H9 (cell line): ENCODE measurements around the gene ZNF281. TPM values are rescaled to one million over a fixed set of nuclear protein-coding genes. Genes with fewer than 3 reads are reported as not detected.

Experiments
- DNase-seq: peaks from one replicate; pipeline ENCODE4 v3.0.0-alpha.2; 2017
- H2AFZ ChIP-seq: one replicate; pipeline ENCODE4 v1.6.1; 2013; ENCODE audit warnings: mild to moderate bottlenecking, low read length, control low read depth, moderate library complexity
- H2AK5ac ChIP-seq: 2 replicates; pipeline ENCODE4 v1.6.1; 2013; ENCODE audit warnings: low read length, control low read depth, mixed read lengths; ENCODE audit not compliant: insufficient read length
- H2BK120ac ChIP-seq: one replicate; pipeline ENCODE4 v1.6.1; 2013; ENCODE audit warnings: low read depth, mild to moderate bottlenecking, low read length, control low read depth, inconsistent platforms; ENCODE audit not compliant: poor library complexity, severe bottlenecking
- H2BK12ac ChIP-seq: 2 replicates; pipeline ENCODE4 v1.6.1; 2013; ENCODE audit warnings: low read length, control low read depth, mixed read lengths, low read depth; ENCODE audit not compliant: insufficient read length
- H2BK15ac ChIP-seq: 2 replicates; pipeline ENCODE4 v1.6.1; 2013; ENCODE audit warnings: low read depth, low read length, control low read depth
- H2BK20ac ChIP-seq: one replicate; pipeline ENCODE4 v1.6.1; 2013; ENCODE audit warnings: low read depth, mild to moderate bottlenecking, low read length, control low read depth, inconsistent platforms; ENCODE audit not compliant: poor library complexity, severe bottlenecking
- H2BK5ac ChIP-seq: 2 replicates; pipeline ENCODE4 v1.6.1; 2013; ENCODE audit warnings: low read length, control low read depth, mixed read lengths; ENCODE audit not compliant: insufficient read length
- H3K14ac ChIP-seq: 2 replicates; pipeline ENCODE4 v1.6.1; 2013; ENCODE audit warnings: low read length, control low read depth; ENCODE audit not compliant: insufficient read depth
- H3K18ac ChIP-seq: 2 replicates; pipeline ENCODE4 v1.6.1; 2013; ENCODE audit warnings: low read depth, mild to moderate bottlenecking, mixed read lengths, low read length, control low read depth; ENCODE audit not compliant: insufficient read length
- H3K23ac ChIP-seq: 2 replicates; pipeline ENCODE4 v1.6.1; 2013; ENCODE audit warnings: low read length, control low read depth, mixed read lengths, low read depth; ENCODE audit not compliant: insufficient read length
- H3K23me2 ChIP-seq: 2 replicates; pipeline ENCODE4 v1.6.1; 2013; ENCODE audit warnings: low read depth, mild to moderate bottlenecking, mixed read lengths, low read length, control low read depth; ENCODE audit not compliant: insufficient read length, poor library complexity, severe bottlenecking
- H3K27ac ChIP-seq: 2 replicates; pipeline ENCODE4 v1.5.1; 2013; ENCODE audit warnings: low read length, control low read depth, mixed read lengths, low read depth; ENCODE audit not compliant: insufficient read length
- H3K27me3 ChIP-seq: 2 replicates; pipeline ENCODE4 v1.6.1; 2013; ENCODE audit warnings: low read length, control low read depth, inconsistent platforms; ENCODE audit not compliant: insufficient read depth
- H3K4ac ChIP-seq: 2 replicates; pipeline ENCODE4 v1.6.1; 2013; ENCODE audit warnings: low read depth, mild to moderate bottlenecking, control low read depth, inconsistent platforms, low read length, moderate library complexity
- H3K4me1 ChIP-seq: 2 replicates; pipeline ENCODE4 v1.6.1; 2013; ENCODE audit warnings: low read length, control low read depth, inconsistent platforms; ENCODE audit not compliant: insufficient read depth
- H3K4me2 ChIP-seq: 2 replicates; pipeline ENCODE4 v1.6.1; 2013; ENCODE audit warnings: low read length, control low read depth, mixed read lengths; ENCODE audit not compliant: insufficient read length, insufficient read depth
- H3K56ac ChIP-seq: 2 replicates; pipeline ENCODE4 v1.6.1; 2013; ENCODE audit warnings: low read depth, mild to moderate bottlenecking, mixed read lengths, low read length, control low read depth; ENCODE audit not compliant: insufficient read length
- H3K79me1 ChIP-seq: 2 replicates; pipeline ENCODE4 v1.6.1; 2013; ENCODE audit warnings: low read depth, mild to moderate bottlenecking, moderate library complexity, low read length, control low read depth, inconsistent platforms; ENCODE audit not compliant: insufficient read depth, poor library complexity, severe bottlenecking
- H3K79me2 ChIP-seq: 2 replicates; pipeline ENCODE4 v1.6.1; 2013; ENCODE audit warnings: low read length, control low read depth, inconsistent platforms; ENCODE audit not compliant: insufficient read depth
- H3K9ac ChIP-seq: 2 replicates; pipeline ENCODE4 v1.6.1; 2013; ENCODE audit warnings: low read length, control low read depth, mixed read lengths; ENCODE audit not compliant: insufficient read length; ENCODE audit errors: extremely low read depth
- H3K9me3 ChIP-seq: one replicate; pipeline ENCODE4 v1.6.1; 2013; ENCODE audit warnings: low read depth, low read length, inconsistent platforms; ENCODE audit not compliant: control insufficient read depth
- H3T11ph ChIP-seq: one replicate; pipeline ENCODE4 v1.6.1; 2013; ENCODE audit warnings: mild to moderate bottlenecking, low read length, control low read depth, inconsistent platforms
- H4K20me1 ChIP-seq: one replicate; pipeline ENCODE4 v1.6.1; 2013; ENCODE audit not compliant: control insufficient read depth, insufficient read length, insufficient read depth
- H4K5ac ChIP-seq: 2 replicates; pipeline ENCODE4 v1.6.1; 2013; ENCODE audit warnings: low read depth, mild to moderate bottlenecking, mixed read lengths, low read length, control low read depth; ENCODE audit not compliant: insufficient read length
- H4K8ac ChIP-seq: replicated peaks from 2 replicates; pipeline ENCODE4 v1.6.1; 2013; ENCODE audit warnings: low read length, control low read depth, mixed read lengths, low read depth; ENCODE audit not compliant: insufficient read length
- H4K91ac ChIP-seq: 2 replicates; pipeline ENCODE4 v1.6.1; 2013; ENCODE audit warnings: low read depth, mild to moderate bottlenecking, moderate library complexity, mixed read lengths, low read length, control low read depth; ENCODE audit not compliant: insufficient read length
- H3K27ac Mint-ChIP-seq, 3 experiments: 2 replicates in 2 of 3; 3 replicates in 1 of 3; pipeline ENCODE4 v1.8.0; 2020 to 2021; ENCODE audit warnings: mixed read lengths in 3 of 3, mild to moderate bottlenecking in 1 of 3, moderate library complexity in 1 of 3
- H3K27me3 Mint-ChIP-seq: 2 replicates; pipeline ENCODE4 v1.8.0; 2021; ENCODE audit warnings: low read depth, mild to moderate bottlenecking, moderate library complexity, mixed read lengths
- H3K36me3 Mint-ChIP-seq, 3 experiments: 2 replicates in 2 of 3; 3 replicates in 1 of 3; pipeline ENCODE4 v1.8.0; 2020 to 2021; ENCODE audit warnings: low read depth in 3 of 3, mixed read lengths in 3 of 3; ENCODE audit not compliant: insufficient read depth in 1 of 3
- H3K4me1 Mint-ChIP-seq, 2 experiments: 2 replicates each; pipeline ENCODE4 v1.8.0; 2020; ENCODE audit warnings: mixed read lengths in 2 of 2
- H3K4me3 Mint-ChIP-seq, 2 experiments: 2 replicates in 1 of 2; 3 replicates in 1 of 2; pipeline ENCODE4 v1.8.0; 2020 to 2021; ENCODE audit warnings: mild to moderate bottlenecking in 2 of 2, mixed read lengths in 2 of 2, moderate library complexity in 1 of 2
- H3K9me3 Mint-ChIP-seq, 2 experiments: 2 replicates in 1 of 2; 3 replicates in 1 of 2; pipeline ENCODE4 v1.8.0; 2020; ENCODE audit warnings: mild to moderate bottlenecking in 2 of 2, mixed read lengths in 2 of 2, moderate library complexity in 1 of 2
- CTCF ChIP-seq: fragments of 200-600 bp; sonication (generic); conservative IDR thresholded peaks from 3 replicates; pipeline ENCODE4 v1.8.0; 2021; ENCODE audit warnings: antibody characterized with exemption, mild to moderate bottlenecking
- WGBS: extraction: QIAGEN DNeasy Blood & Tissue Kit; methylation state at CpG from one replicate; pipeline ENCODE4 v1.1.7; 2013; ENCODE audit warnings: missing lambda C conversion rate, low lambda C conversion rate, mixed read lengths; ENCODE audit not compliant: insufficient read length; ENCODE audit errors: extremely low coverage; 5-methylcytosine and 5-hydroxymethylcytosine counted together
- total RNA-seq: library from RNA; stranded (reverse); gene quantifications from 2 replicates; pipeline ENCODE4 v1.2.1, GENCODE V29; 2021

ZNF281 gene
- total RNA-seq, 1 experiment from 2014 or later = 75.2 TPM

GRCh38 chr1:200437556-200438203 lies 27.8 kb upstream of the ZNF281 start:
- Histone ChIP-seq H3K27me3 (no peaks in the 10 kb centered on the region), H3K14ac (no peak overlapping the region), H3K27ac (no peak overlapping the region), H2BK120ac (no peak overlapping the region), H3K18ac (no peak overlapping the region), H3K79me1 (no peaks in the 10 kb centered on the region), H2AK5ac (no peak overlapping the region), H2BK12ac (no peak overlapping the region), H4K8ac (no peak overlapping the region), H2BK20ac (no peak overlapping the region), H4K5ac (no peak overlapping the region), H2BK15ac (no peak overlapping the region), H4K91ac (no peak overlapping the region), H3K4me2 (no peak overlapping the region), H2AFZ (no peak overlapping the region), H3K79me2 (no peaks in the 10 kb centered on the region), H3K56ac (no peak overlapping the region), H3K23me2 (no peaks in the 10 kb centered on the region), H4K20me1 (no peaks in the 10 kb centered on the region), H2BK5ac (no peak overlapping the region), H3K9ac (no peak overlapping the region), H3K9me3 (no peaks in the 10 kb centered on the region), H3K4ac (no peak overlapping the region), H3T11ph (no peak overlapping the region), H3K4me1 (no peaks in the 10 kb centered on the region), H3K23ac (no peak overlapping the region)
- Mint-ChIP-seq H3K4me1 (peaks cover 13 to 19% of the 10 kb centered on the region in 2 experiments), H3K4me3 (no peak overlapping the region), H3K27ac (no peak overlapping the region), H3K27me3 (no peaks in the 10 kb centered on the region), H3K9me3 (peaks cover 0 to 3% of the 10 kb centered on the region in 2 experiments; a peak in 1 of 5 replicates), H3K36me3 (peaks cover 7 to 13% (median 11%) of the 10 kb centered on the region in 3 experiments; a peak in 6 of 7 replicates)
- WGBS = no CpG with 5 or more reads among the region's 5 CpGs
- no peak for DNase-seq
- TF ChIP-seq CTCF = no peak
